Measurements from ENCODE around the gene TMEM116. TPM values are rescaled to one million over a fixed set of nuclear protein-coding genes. Genes with fewer than 3 reads are reported as not detected.
"Not testable (repeated sequence)": the region's sequence is repeated elsewhere in the genome, so short reads cannot be mapped to it uniquely, and the experiment has no call there.

Gene TMEM116
- total RNA-seq, 1 donor from 2014 or later, result 8.2 TPM

GRCh38 chr12:111976860-111977259 lies 36.1 kb downstream of the TMEM116 start:
- Mint-ChIP-seq H3K27ac (ENCODE audit: unreplicated experiment) (no peak overlapping the region), H3K9me3 (ENCODE audit: unreplicated experiment) (no peaks in the 10 kb centered on the region), H3K4me1 (ENCODE audit: unreplicated experiment) (no peaks in the 10 kb centered on the region), H3K4me3 (ENCODE audit: unreplicated experiment) (no peak overlapping the region), H3K36me3 (ENCODE audit: low read depth, unreplicated experiment) (no peaks in the 10 kb centered on the region), H3K27me3 (ENCODE audit: unreplicated experiment) (peaks cover 1% of the 10 kb centered on the region)
- no peak for DNase-seq (ENCODE audit: low spot score)
- no peak for TF ChIP-seq CTCF (IDR thresholded peaks at IDR 0.05; ENCODE audit: unreplicated experiment)

- TF ChIP-seq CTCF (IDR thresholded peaks at IDR 0.05; ENCODE audit: unreplicated experiment), result no peak
- H3K27ac Mint-ChIP-seq (ENCODE audit: unreplicated experiment), result no peak overlapping the region
- peaks cover 1% of the 10 kb centered on the region for H3K27me3 Mint-ChIP-seq (ENCODE audit: unreplicated experiment)
- no peak for DNase-seq (ENCODE audit: low spot score)
- H3K4me3 Mint-ChIP-seq (ENCODE audit: unreplicated experiment), result no peak overlapping the region
- no peaks in the 10 kb centered on the region for H3K4me1 Mint-ChIP-seq (ENCODE audit: unreplicated experiment)
- no peaks in the 10 kb centered on the region for H3K9me3 Mint-ChIP-seq (ENCODE audit: unreplicated experiment)
- H3K36me3 Mint-ChIP-seq (ENCODE audit: low read depth, unreplicated experiment), result no peaks in the 10 kb centered on the region
Observed at GRCh38 chr12:111976291-111976690, 36.7 kb downstream of the TMEM116 start.

- H3K27ac Mint-ChIP-seq (ENCODE audit: unreplicated experiment), result no peak overlapping the region
- peaks cover 1% of the 10 kb centered on the region for H3K27me3 Mint-ChIP-seq (ENCODE audit: unreplicated experiment)
- peaks cover 3% of the 10 kb centered on the region for H3K36me3 Mint-ChIP-seq (ENCODE audit: low read depth, unreplicated experiment)
Observed at GRCh38 chr12:111975161-111975931, 37.6 kb downstream of the TMEM116 start.

DNA sequence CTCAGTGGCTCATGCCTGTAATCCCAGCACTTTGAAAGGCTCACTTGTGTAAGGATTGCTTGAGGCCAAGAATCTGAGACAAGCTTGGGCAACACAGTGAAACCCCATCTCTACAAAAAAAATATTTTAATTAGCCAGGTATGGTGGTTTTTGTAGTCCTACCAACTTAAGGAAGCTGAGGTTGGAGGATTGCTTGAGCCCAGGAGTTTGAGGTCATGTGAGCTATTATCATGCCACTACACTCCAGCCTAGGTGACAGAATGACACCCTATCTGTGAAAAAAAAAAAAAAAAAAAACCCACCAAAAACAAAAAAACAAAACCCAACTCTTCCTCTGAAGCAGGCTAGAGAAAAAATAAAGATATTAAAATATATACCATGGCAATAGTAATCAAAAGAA lies 41.2 kb downstream of the TMEM116 start:
- Mint-ChIP-seq H3K27ac (ENCODE audit: unreplicated experiment) (no peak overlapping the region), H3K4me3 (ENCODE audit: unreplicated experiment) (no peak overlapping the region), H3K27me3 (ENCODE audit: unreplicated experiment) (peaks cover 1% of the 10 kb centered on the region), H3K9me3 (ENCODE audit: unreplicated experiment) (no peaks in the 10 kb centered on the region), H3K36me3 (ENCODE audit: low read depth, unreplicated experiment) (peaks cover 3% of the 10 kb centered on the region), H3K4me1 (ENCODE audit: unreplicated experiment) (no peaks in the 10 kb centered on the region)
- DNase-seq (ENCODE audit: low spot score), result no peak
- TF ChIP-seq CTCF (IDR thresholded peaks at IDR 0.05; ENCODE audit: unreplicated experiment), result no peak

More at GRCh38 chr12:111975161-111975931, 37.6 kb downstream of the TMEM116 start:
- TF ChIP-seq CTCF (IDR thresholded peaks at IDR 0.05; ENCODE audit: unreplicated experiment), result no peak
- Mint-ChIP-seq H3K9me3 (ENCODE audit: unreplicated experiment) (no peaks in the 10 kb centered on the region), H3K4me3 (ENCODE audit: unreplicated experiment) (no peak overlapping the region), H3K4me1 (ENCODE audit: unreplicated experiment) (no peaks in the 10 kb centered on the region)
- DNase-seq (ENCODE audit: low spot score), result no peak

DNA sequence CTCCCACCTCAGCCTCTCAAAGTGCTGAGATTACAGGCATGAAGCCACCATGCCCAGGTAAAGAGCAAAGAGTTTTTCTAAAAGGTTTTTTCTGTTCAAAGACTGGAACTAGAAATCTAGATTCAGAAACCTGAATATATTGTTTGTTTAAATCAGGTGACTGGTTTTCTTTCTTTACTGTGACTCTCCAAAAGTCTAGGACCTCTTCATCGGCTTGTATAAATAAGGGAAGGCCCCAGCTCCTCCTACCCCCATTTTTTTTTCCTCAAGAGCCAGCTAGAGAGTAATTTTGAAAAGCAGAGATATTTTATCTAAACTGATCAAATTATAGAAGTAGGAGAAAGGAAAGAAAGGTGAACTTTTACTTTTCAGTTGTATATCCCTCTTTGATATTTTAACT lies 48.0 kb downstream of the TMEM116 start:
- no peak for TF ChIP-seq CTCF (IDR thresholded peaks at IDR 0.05; ENCODE audit: unreplicated experiment)
- DNase-seq (ENCODE audit: low spot score), result no peak
- H3K9me3 Mint-ChIP-seq (ENCODE audit: unreplicated experiment), result peaks cover 1% of the 10 kb centered on the region
- peaks cover 12% of the 10 kb centered on the region for H3K36me3 Mint-ChIP-seq (ENCODE audit: low read depth, unreplicated experiment)
- H3K27ac Mint-ChIP-seq (ENCODE audit: unreplicated experiment), result no peak overlapping the region
- no peaks in the 10 kb centered on the region for H3K27me3 Mint-ChIP-seq (ENCODE audit: unreplicated experiment)
- no peak overlapping the region for H3K4me3 Mint-ChIP-seq (ENCODE audit: unreplicated experiment)
- peaks cover 3% of the 10 kb centered on the region for H3K4me1 Mint-ChIP-seq (ENCODE audit: unreplicated experiment)

- H3K36me3 Mint-ChIP-seq (ENCODE audit: low read depth, unreplicated experiment), result peaks cover 20% of the 10 kb centered on the region
- H3K27me3 Mint-ChIP-seq (ENCODE audit: unreplicated experiment); H3K4me1 Mint-ChIP-seq (ENCODE audit: unreplicated experiment); H3K4me3 Mint-ChIP-seq (ENCODE audit: unreplicated experiment); H3K27ac Mint-ChIP-seq (ENCODE audit: unreplicated experiment); DNase-seq (ENCODE audit: low spot score); H3K9me3 Mint-ChIP-seq (ENCODE audit: unreplicated experiment): not testable (repeated sequence)
Observed at GRCh38 chr12:111959518-111959917, 53.4 kb downstream of the TMEM116 start.

DNA sequence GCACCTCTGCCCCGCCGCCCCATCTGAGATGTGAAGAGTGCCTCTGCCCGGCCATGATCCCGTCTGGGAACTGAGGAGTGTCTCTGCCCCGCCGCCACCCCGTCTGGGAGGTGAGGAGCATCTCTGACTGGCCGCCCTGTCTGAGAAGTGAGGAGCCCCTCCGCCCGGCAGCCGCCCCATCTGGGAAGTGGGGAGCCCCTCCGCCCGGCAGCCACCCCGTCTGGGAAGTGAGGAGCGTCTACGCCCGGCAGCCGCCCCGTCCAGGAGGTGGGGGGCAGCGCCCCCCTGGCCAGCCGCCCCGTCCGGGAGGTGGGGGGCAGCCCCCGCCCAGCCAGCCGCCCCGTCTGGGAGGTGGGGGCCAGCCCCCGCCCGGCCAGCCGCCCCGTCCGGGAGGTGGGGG lies 55.7 kb downstream of the TMEM116 start:
- not testable (repeated sequence) for H3K4me3 Mint-ChIP-seq (ENCODE audit: unreplicated experiment); H3K27me3 Mint-ChIP-seq (ENCODE audit: unreplicated experiment); H3K9me3 Mint-ChIP-seq (ENCODE audit: unreplicated experiment); H3K4me1 Mint-ChIP-seq (ENCODE audit: unreplicated experiment); DNase-seq (ENCODE audit: low spot score); H3K27ac Mint-ChIP-seq (ENCODE audit: unreplicated experiment)
- peaks cover 20% of the 10 kb centered on the region for H3K36me3 Mint-ChIP-seq (ENCODE audit: low read depth, unreplicated experiment)

Data from endothelial cell (in vitro differentiated cells).